KOPT-K1 (cell line): ENCODE measurements around the gene ST6GAL1.
"Not testable (repeated sequence)": the region's sequence is repeated elsewhere in the genome, so short reads cannot be mapped to it uniquely, and the experiment has no call there.

Experiments
- H3K27ac ChIP-seq: fragments of 200-600 bp; sonication (generic); 2 replicates; pipeline ENCODE4 v1.5.1; 2016; ENCODE audit warnings: antibody characterized with exemption, mild to moderate bottlenecking, low read depth, low read length; ENCODE audit not compliant: poor library complexity, severe bottlenecking
- H3K36me3 ChIP-seq: fragments of 200-600 bp; sonication (generic); 2 replicates; pipeline ENCODE4 v1.5.1; 2017; ENCODE audit warnings: antibody characterized with exemption, mild to moderate bottlenecking, low read length, moderate library complexity; ENCODE audit not compliant: insufficient read depth
- H3K9me3 ChIP-seq: fragments of 200-600 bp; sonication (generic); 2 replicates; pipeline ENCODE4 v1.5.1; 2017; ENCODE audit warnings: antibody characterized with exemption, low read length, mild to moderate bottlenecking; ENCODE audit not compliant: insufficient read depth, poor library complexity, severe bottlenecking

The ST6GAL1 gene

GRCh38 chr3:186997473-186997939 is 67.2 kb downstream of the ST6GAL1 start:
- no peak overlapping the region for H3K27ac ChIP-seq
- H3K36me3 ChIP-seq, result no peaks in the 10 kb centered on the region; the same call in 1 of the 2 replicates

GRCh38 chr3:186998937-186999368 is 68.6 kb downstream of the ST6GAL1 start:
- H3K27ac ChIP-seq, result no peak overlapping the region
- H3K36me3 ChIP-seq, result no peaks in the 10 kb centered on the region; the same call in 1 of the 2 replicates
- H3K9me3 ChIP-seq, result peaks cover 2% of the 10 kb centered on the region

More at GRCh38 chr3:186997473-186997939, 67.2 kb downstream of the ST6GAL1 start:
- no peaks in the 10 kb centered on the region for H3K9me3 ChIP-seq

- Histone ChIP-seq H3K36me3 (no peaks in the 10 kb centered on the region; the same call in 1 of the 2 replicates), H3K9me3 (peaks cover 4% of the 10 kb centered on the region), H3K27ac (no peak overlapping the region)
Measured at GRCh38 chr3:187000711-187001151, 70.4 kb downstream of the ST6GAL1 start.

DNA sequence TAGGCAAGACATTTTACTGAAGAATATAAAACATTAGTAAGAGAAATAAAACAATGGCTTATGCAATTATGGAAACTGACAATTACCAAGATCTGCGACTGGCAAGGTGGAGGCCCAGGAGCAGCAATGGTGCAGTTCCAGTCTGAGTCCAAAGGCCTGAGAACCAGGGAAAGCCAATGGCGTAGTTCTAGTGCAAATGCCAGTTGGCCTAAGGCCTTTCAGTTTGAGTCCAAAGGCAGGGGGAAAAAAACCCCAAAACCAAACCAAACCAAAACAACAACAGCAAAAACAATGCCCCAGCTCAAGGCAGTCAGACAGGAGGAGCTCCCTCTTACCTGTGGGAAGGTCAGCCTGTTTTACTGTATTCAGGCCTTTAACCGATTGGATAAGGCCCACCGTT is 72.6 kb downstream of the ST6GAL1 start:
- H3K36me3 ChIP-seq, result no peaks in the 10 kb centered on the region

GRCh38 chr3:187005827-187006481 is 75.6 kb downstream of the ST6GAL1 start:
- peaks cover 4% of the 10 kb centered on the region for H3K9me3 ChIP-seq
- H3K27ac ChIP-seq, result peak overlapping the region; percentile 12
- H3K36me3 ChIP-seq, result no peaks in the 10 kb centered on the region

More for the DNA sequence above, 72.6 kb downstream of the ST6GAL1 start:
- Histone ChIP-seq H3K9me3 (peaks cover 4% of the 10 kb centered on the region), H3K27ac (no peak overlapping the region)

DNA sequence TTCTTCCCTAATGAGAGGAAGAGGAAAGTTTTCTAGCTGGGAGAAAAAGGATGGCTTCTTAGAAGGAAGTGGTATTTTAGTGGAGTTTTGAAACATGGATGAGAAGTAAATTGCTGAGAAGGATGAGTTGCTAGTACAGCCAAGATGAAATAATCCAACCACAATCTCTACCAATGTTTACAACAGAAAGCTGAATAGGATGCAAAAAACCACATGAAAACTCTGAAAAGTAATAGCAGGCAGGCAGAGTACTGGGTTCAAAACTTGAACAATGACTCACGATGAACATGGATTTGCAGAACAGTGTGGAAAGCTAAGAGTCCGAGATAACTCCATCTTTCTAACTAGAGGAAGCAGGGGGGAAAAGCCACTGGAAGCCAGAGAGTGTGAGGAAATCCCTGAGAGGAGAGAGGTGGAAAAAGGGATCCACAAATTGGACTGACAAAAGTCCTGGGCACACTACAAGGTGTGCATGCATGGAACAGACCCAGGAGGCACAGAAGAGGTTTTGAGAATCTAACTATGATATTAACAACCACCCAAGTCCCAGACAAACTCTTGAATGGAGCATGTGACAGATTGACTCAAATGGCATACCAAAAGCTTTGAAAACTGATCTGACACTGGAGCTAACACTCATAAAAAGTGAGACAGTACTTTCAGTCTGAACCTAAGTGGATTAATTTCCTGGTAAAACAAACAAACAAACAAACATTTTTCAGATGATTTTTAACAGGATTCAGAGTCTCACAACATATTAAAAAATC is 76.7 kb downstream of the ST6GAL1 start:
- peaks cover 4% of the 10 kb centered on the region for H3K9me3 ChIP-seq
- H3K36me3 ChIP-seq, result no peaks in the 10 kb centered on the region
- H3K27ac ChIP-seq, result peak overlapping the region; percentile 12

DNA sequence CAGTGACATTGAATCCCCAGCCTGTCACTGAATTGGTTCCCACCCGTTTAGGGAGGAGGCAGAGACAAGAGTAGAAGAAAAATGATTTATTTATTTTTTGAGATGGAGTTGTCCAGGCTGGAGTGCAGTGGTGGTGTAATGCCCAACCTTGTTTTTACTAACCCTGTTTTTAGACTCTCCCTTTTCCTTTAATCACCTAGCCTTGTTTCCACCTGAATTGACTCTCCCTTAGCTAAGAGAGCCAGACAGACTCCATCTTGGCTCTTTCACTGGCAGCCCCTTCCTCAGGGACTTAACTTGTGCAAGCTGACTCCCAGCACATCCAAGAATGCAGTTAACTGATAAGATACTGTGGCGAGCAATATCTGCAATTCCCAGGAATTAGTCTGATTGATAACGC is 80.1 kb downstream of the ST6GAL1 start:
- H3K27ac ChIP-seq, H3K36me3 ChIP-seq, H3K9me3 ChIP-seq: not testable (repeated sequence)

DNA sequence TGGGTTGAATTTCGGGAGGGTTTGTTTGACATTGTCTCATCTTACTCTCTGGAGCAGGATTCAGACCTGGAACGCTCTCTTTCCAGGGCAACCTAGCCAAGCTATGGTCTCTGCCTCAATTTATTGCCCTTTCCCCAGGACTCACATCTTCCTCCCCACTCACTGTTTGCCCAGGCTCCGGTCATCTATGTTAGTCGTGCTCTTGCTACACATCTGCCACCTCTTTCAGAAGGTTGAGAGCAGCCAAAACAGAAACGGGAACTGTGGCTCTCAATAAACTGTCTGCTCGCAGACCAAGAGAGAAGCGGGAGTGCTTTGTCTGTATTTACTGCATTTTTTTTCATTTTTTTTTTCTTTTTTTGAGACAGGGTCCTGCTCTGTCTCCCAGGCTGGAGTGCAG is 81.6 kb downstream of the ST6GAL1 start:
- H3K27ac ChIP-seq, result peak overlapping the region; percentile 64
- H3K36me3 ChIP-seq, result no peaks in the 10 kb centered on the region; the same call in 1 of the 2 replicates
- no peaks in the 10 kb centered on the region for H3K9me3 ChIP-seq

- Histone ChIP-seq H3K27ac (peak overlapping the region; percentile 64), H3K9me3 (no peaks in the 10 kb centered on the region), H3K36me3 (no peaks in the 10 kb centered on the region; the same call in 1 of the 2 replicates)
Measured at GRCh38 chr3:187012609-187013051, 82.3 kb downstream of the ST6GAL1 start.

DNA sequence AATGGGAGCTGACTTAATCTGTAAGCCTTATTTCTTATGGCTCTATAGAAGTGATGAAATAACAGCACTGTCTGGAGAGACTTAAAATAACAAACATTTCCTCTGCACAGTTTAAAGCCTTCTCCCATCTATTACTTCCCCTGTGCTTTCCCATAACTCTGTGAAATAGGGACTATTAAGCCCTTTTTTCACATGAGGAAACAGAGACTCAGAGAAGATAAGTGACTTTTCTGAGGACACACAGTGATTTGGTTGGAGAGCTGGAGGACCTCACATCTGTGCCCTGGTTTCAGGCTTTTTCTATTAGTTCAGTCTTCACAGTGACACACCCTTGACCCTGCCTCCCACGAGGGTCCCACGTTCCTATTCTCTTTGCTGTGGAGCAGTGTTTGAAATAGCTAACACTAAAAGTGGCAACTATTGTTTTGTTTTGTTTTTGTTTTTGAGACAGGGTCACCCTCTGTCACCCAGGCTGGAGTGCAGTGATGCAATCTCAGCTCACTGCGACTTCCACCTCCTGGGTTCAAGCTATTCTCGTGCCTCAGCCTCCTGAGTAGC is 82.9 kb downstream of the ST6GAL1 start:
- H3K36me3 ChIP-seq, result no peaks in the 10 kb centered on the region; the same call in 1 of the 2 replicates
- H3K9me3 ChIP-seq, result no peaks in the 10 kb centered on the region
- H3K27ac ChIP-seq, result peak overlapping the region; percentile 64

DNA sequence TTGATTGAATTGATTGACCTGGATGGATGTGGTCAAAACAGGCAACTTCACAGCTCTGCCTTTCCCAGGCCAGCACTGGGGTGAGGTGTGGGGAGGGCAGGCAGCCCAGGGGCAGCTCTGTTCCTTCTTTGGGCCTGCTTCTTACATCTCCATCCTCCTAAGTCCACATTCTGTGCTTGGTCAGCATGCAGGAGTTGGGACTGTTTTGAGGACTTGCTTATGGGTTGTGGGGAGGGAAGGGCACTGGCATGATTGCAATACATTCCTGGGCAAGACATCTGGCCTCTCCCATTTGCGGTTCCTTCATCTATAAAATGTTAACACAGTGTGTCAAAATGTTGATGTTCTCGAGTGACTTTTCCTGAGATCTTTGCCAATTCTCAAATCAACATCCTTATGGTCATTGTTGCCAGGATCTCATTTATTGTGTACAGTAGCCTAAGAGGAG is 84.1 kb downstream of the ST6GAL1 start:
- no peaks in the 10 kb centered on the region for H3K9me3 ChIP-seq
- no peaks in the 10 kb centered on the region; the same call in 1 of the 2 replicates for H3K36me3 ChIP-seq
- no peak overlapping the region for H3K27ac ChIP-seq

GRCh38 chr3:187015903-187016638 is 85.7 kb downstream of the ST6GAL1 start:
- Histone ChIP-seq H3K9me3 (no peaks in the 10 kb centered on the region), H3K27ac (peak overlapping the region; percentile 23), H3K36me3 (no peaks in the 10 kb centered on the region; the same call in 1 of the 2 replicates)

DNA sequence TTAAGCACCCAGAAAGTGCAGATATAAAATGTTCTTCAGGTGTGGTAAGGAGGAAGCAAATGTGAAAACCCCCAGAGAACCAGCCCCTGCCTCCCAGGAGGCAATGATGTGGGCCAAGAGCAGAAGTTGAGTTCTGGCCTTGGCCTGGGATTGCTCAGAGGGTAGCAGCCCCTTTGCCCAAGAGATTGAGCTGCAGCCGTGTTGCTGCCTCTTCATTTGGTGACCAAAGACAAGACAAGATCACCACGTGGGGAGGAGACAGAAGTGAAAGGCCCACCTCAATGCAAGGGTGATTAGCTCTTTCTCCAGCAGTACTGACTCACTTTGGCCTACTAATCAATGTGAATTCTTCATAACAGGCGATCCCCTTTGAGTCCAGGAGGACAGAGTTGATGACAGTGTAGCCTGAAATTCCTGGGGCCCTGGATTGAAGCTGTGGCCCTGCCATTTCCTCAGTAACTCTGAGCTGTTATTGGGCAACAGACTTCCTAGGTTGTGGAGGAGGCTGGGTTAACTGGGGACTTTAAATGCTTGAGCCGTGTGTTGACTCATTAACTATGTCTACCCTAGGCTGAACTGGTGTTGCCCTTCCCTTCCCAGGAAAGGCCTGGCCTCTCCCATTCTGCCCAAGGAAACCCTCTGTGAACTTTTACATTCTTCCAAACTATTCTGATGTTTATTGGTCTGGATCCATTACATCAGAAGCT is 86.5 kb downstream of the ST6GAL1 start:
- Histone ChIP-seq H3K27ac (peak overlapping the region; percentile 23), H3K36me3 (no peaks in the 10 kb centered on the region; the same call in 1 of the 2 replicates), H3K9me3 (no peaks in the 10 kb centered on the region)
